SK-N-SH (cell line): ENCODE results near the gene LDB2. TPM values are rescaled to one million over a fixed set of nuclear protein-coding genes. Genes with fewer than 3 reads are reported as not detected.

Experiments used
- CTCF ChIA-PET: fragments of 300-600, 350-600 bp; formaldehyde crosslinking; extraction: SDS; loops from one replicate; lab custom pipeline; 2021; lab: Yijun Ruan, JAX
- POLR2A ChIA-PET: fragments of 350-600 bp; sonication (Branson Sonifier 250); formaldehyde crosslinking; extraction: SDS; loops from one replicate; lab custom pipeline; 2020; ENCODE audit warnings: antibody characterized with exemption, inconsistent platforms; lab: Yijun Ruan, JAX
- DNase-seq: peaks from one replicate; pipeline ENCODE4 v3.0.0; 2012
- H2AFZ ChIP-seq: fragments of 200-600 bp; sonication (generic); 2 replicates; pipeline ENCODE4 v1.8.1; 2016; ENCODE audit warnings: antibody characterized with exemption, mild to moderate bottlenecking, low read depth
- H3F3A ChIP-seq: fragments of 200-600 bp; sonication (generic); replicated peaks from 2 replicates; pipeline ENCODE3; 2016; ENCODE audit warnings: antibody characterized with exemption, mild to moderate bottlenecking; ENCODE audit not compliant: insufficient read depth
- H3K27ac ChIP-seq, 2 experiments: fragments of 200-500 bp in 1 of 2; fragments of 200-600 bp in 1 of 2; sonication (Bioruptor generic) in 1 of 2; sonication (generic), shearing (Covaris generic) in 1 of 2; 2 replicates each; pipeline versions ENCODE4 v1.5.1 to v1.6.1; 2014 to 2016; ENCODE audit warnings: low read depth in 2 of 2, inconsistent platforms in 1 of 2, low read length in 1 of 2, mild to moderate bottlenecking in 1 of 2, mixed read lengths in 1 of 2
- H3K27me3 ChIP-seq: fragments of 200-600 bp; sonication (generic), shearing (Covaris generic); 2 replicates; pipeline ENCODE4 v1.6.1; 2016; ENCODE audit warnings: mixed run types; ENCODE audit not compliant: insufficient read depth
- H3K36me3 ChIP-seq, 2 experiments: fragments of 200-500 bp in 1 of 2; fragments of 200-600 bp in 1 of 2; sonication (Bioruptor generic) in 1 of 2; sonication (generic) in 1 of 2; replicated peaks in 1 of 2; 2 replicates each; pipeline versions ENCODE3 to v1.5.1; 2014 to 2016; ENCODE audit warnings: low read length in 1 of 2, mild to moderate bottlenecking in 1 of 2; ENCODE audit not compliant: insufficient read depth in 2 of 2, control insufficient read depth in 1 of 2
- H3K4me1 ChIP-seq, 2 experiments: fragments of 200-500 bp in 1 of 2; fragments of 200-600 bp in 1 of 2; sonication (Bioruptor generic) in 1 of 2; sonication (generic), shearing (Covaris generic) in 1 of 2; 2 replicates each; pipeline versions ENCODE4 v1.5.1 to v1.6.1; 2014 to 2016; ENCODE audit warnings: low read depth in 1 of 2, low read length in 1 of 2, mixed run types in 1 of 2; ENCODE audit not compliant: insufficient read depth in 2 of 2, control insufficient read depth in 1 of 2
- H3K4me2 ChIP-seq: fragments of 200-600 bp; sonication (generic), shearing (Covaris generic); 2 replicates; pipeline ENCODE4 v1.6.1; 2017; ENCODE audit warnings: mixed run types
- H3K4me3 ChIP-seq, 2 experiments: fragments of 200-500 bp in 1 of 2; fragments of 200-600 bp in 1 of 2; sonication (Bioruptor generic) in 1 of 2; sonication (generic), shearing (Covaris generic) in 1 of 2; 2 replicates each; pipeline versions ENCODE4 v1.5.1 to v1.8.1; 2014 to 2016; ENCODE audit warnings: low read depth in 2 of 2, inconsistent platforms in 1 of 2, low read length in 1 of 2, mild to moderate bottlenecking in 1 of 2, mixed read lengths in 1 of 2, moderate library complexity in 1 of 2
- H3K79me2 ChIP-seq: fragments of 200-600 bp; sonication (generic); 2 replicates; pipeline ENCODE4 v1.8.1; 2017; ENCODE audit warnings: mild to moderate bottlenecking; ENCODE audit not compliant: insufficient read depth
- H3K9ac ChIP-seq: fragments of 200-600 bp; sonication (generic); 2 replicates; pipeline ENCODE4 v1.6.1; 2017; ENCODE audit warnings: mixed run types
- H3K9me2 ChIP-seq: fragments of 200-600 bp; sonication (generic); 2 replicates; pipeline ENCODE4 v1.6.1; 2017; ENCODE audit warnings: mixed run types
- H3K9me3 ChIP-seq: fragments of 200-600 bp; sonication (generic); 2 replicates; pipeline ENCODE4 v1.6.1; 2017; ENCODE audit warnings: mixed run types, mild to moderate bottlenecking, moderate library complexity
- H4K20me1 ChIP-seq: fragments of 200-600 bp; sonication (generic); 2 replicates; pipeline ENCODE4 v1.6.1; 2017; ENCODE audit warnings: mild to moderate bottlenecking, mixed run types; ENCODE audit not compliant: insufficient read depth
- CTCF ChIP-seq: fragments of 200-600 bp; sonication (generic); IDR thresholded peaks from 2 replicates; pipeline ENCODE4 v1.6.1; 2017; ENCODE audit warnings: antibody characterized with exemption, mild to moderate bottlenecking, moderate library complexity
- EP300 ChIP-seq, 2 experiments: IDR thresholded peaks; 2 replicates each; pipeline versions ENCODE4 v1.4.0 to v1.6.1; 2012; ENCODE audit warnings: borderline replicate concordance in 1 of 2, low read depth in 1 of 2, low read length in 1 of 2
- EZH2phosphoT487 ChIP-seq: fragments of 200-600 bp; sonication (generic); IDR thresholded peaks from 2 replicates; pipeline ENCODE4 v1.6.1; 2017; ENCODE audit warnings: low read depth, mixed run types, mild to moderate bottlenecking, antibody characterized with exemption, moderate library complexity, borderline replicate concordance
- FOSL2 ChIP-seq: IDR thresholded peaks from 2 replicates; pipeline ENCODE4 v1.4.0; 2012; ENCODE audit warnings: low read depth, mild to moderate bottlenecking, moderate library complexity, borderline replicate concordance
- FOXJ3 ChIP-seq: sonication (generic); formaldehyde crosslinking; IDR thresholded peaks from 2 replicates; pipeline ENCODE4 v1.5.1; 2020; ENCODE audit warnings: mild to moderate bottlenecking, missing genetic modification reagents
- FOXM1 ChIP-seq: IDR thresholded peaks from 2 replicates; pipeline ENCODE4 v1.4.0; 2012; ENCODE audit warnings: low read depth, mild to moderate bottlenecking
- GATA2 ChIP-seq: sonication (generic); formaldehyde crosslinking; IDR thresholded peaks from 2 replicates; pipeline ENCODE4 v1.5.0; 2020; ENCODE audit warnings: mild to moderate bottlenecking, missing genetic modification reagents
- JUND ChIP-seq: IDR thresholded peaks from 2 replicates; pipeline ENCODE4 v1.4.0; 2012
- RAD21 ChIP-seq: IDR thresholded peaks from 2 replicates; pipeline ENCODE4 v1.6.1; 2012; ENCODE audit warnings: mild to moderate bottlenecking, low read length
- RXRA ChIP-seq: IDR thresholded peaks from 2 replicates; pipeline ENCODE4 v1.4.0; 2012; ENCODE audit warnings: low read depth, mild to moderate bottlenecking, borderline replicate concordance
- TAF1 ChIP-seq: IDR thresholded peaks from 2 replicates; pipeline ENCODE4 v1.6.1; 2012; ENCODE audit warnings: low read depth, mild to moderate bottlenecking, low read length, moderate library complexity, borderline replicate concordance
- WGBS: methylation state at CpG from one replicate; pipeline ENCODE4 v1.1.6; 2017; ENCODE audit warnings: low lambda C conversion rate; 5-methylcytosine and 5-hydroxymethylcytosine counted together
- polyA plus RNA-seq, 3 experiments: library from polyadenylated mRNA; depleted of rRNA; stranded (reverse); fragments of >200 nt; gene quantifications; 2 replicates each; pipeline ENCODE4 v1.2.3, GENCODE V29; 2012
- TF ChIP-seq, protein P1 (sequence below): IDR thresholded peaks from 2 replicates; pipeline ENCODE4 v1.4.0; 2012; ENCODE audit warnings: low read depth, borderline replicate concordance

The LDB2 gene
- polyA plus RNA-seq, 1 of the 3 experiments (the other 2 are of a cell fraction): 11.0 TPM

GRCh38 chr4:16483540-16483939 is 414.9 kb downstream of the LDB2 start:
- H3K4me2 ChIP-seq: no peak overlapping the region
- H3K27me3 ChIP-seq: peaks cover 4% of the 10 kb centered on the region; the same call in 1 of the 2 replicates
- H3K4me1 ChIP-seq: no peaks in the 10 kb centered on the region
- POLR2A ChIA-PET: no interaction called here
- H3K9me2 ChIP-seq: no peaks in the 10 kb centered on the region
- H3K9me3 ChIP-seq: no peaks in the 10 kb centered on the region
- H3K36me3 ChIP-seq: no peaks in the 10 kb centered on the region
- no peak overlapping the region for H3K9ac ChIP-seq
- H4K20me1 ChIP-seq: no peaks in the 10 kb centered on the region
- TF ChIP-seq, protein P1, sequence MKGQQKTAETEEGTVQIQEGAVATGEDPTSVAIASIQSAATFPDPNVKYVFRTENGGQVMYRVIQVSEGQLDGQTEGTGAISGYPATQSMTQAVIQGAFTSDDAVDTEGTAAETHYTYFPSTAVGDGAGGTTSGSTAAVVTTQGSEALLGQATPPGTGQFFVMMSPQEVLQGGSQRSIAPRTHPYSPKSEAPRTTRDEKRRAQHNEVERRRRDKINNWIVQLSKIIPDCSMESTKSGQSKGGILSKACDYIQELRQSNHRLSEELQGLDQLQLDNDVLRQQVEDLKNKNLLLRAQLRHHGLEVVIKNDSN: no peak
- TF ChIP-seq GATA2 (CRISPR knock-in tag) (no peak), JUND (no peak), FOSL2 (no peak), CTCF (no peak), RAD21 (no peak), EP300 (IDR thresholded peaks at IDR 0.05; ENCODE audit: borderline replicate concordance in 1 of 2, low read depth in 1 of 2, low read length in 1 of 2) (no peak), EZH2phosphoT487 (no peak), FOXJ3 (CRISPR knock-in tag) (no peak), FOXM1 (no peak), RXRA (no peak)
- no peak overlapping the region for H3K4me3 ChIP-seq
- 49% methylated on average over 5 of the region's 5 CpGs for WGBS
- CTCF ChIA-PET: no interaction called here
- H3F3A ChIP-seq: no peaks in the 10 kb centered on the region
- H3K27ac ChIP-seq: no peak overlapping the region
- H2AFZ ChIP-seq: no peak overlapping the region
- H3K79me2 ChIP-seq: no peaks in the 10 kb centered on the region
- no peak for DNase-seq

GRCh38 chr4:16480011-16480410 is 418.4 kb downstream of the LDB2 start:
- CTCF ChIA-PET: interaction anchor here (1.0 kb wide), 1 partner anchor 27 kb away, joined by 3 read pairs; no protein-coding TSS in a partner anchor
- H3K9ac ChIP-seq: no peak overlapping the region
- TF ChIP-seq TAF1: no peak
- H4K20me1 ChIP-seq: no peaks in the 10 kb centered on the region
- H3K27ac ChIP-seq: no peak overlapping the region
- H3K4me1 ChIP-seq: no peaks in the 10 kb centered on the region
- WGBS: 25% methylated on average over 2 of the region's 2 CpGs
- no peaks in the 10 kb centered on the region for H3K79me2 ChIP-seq
- no peak overlapping the region for H3K4me3 ChIP-seq
- no peaks in the 10 kb centered on the region for H3K9me2 ChIP-seq
- POLR2A ChIA-PET: no interaction called here
- H3K4me2 ChIP-seq: no peak overlapping the region
- no peaks in the 10 kb centered on the region for H3F3A ChIP-seq
- H3K27me3 ChIP-seq: peaks cover 4% of the 10 kb centered on the region; the same call in 1 of the 2 replicates
- no peaks in the 10 kb centered on the region for H3K9me3 ChIP-seq
- no peak overlapping the region for H2AFZ ChIP-seq
- H3K36me3 ChIP-seq: no peaks in the 10 kb centered on the region
- DNase-seq: no peak
